ENCODE measurements around the gene ARHGEF26.

DNA sequence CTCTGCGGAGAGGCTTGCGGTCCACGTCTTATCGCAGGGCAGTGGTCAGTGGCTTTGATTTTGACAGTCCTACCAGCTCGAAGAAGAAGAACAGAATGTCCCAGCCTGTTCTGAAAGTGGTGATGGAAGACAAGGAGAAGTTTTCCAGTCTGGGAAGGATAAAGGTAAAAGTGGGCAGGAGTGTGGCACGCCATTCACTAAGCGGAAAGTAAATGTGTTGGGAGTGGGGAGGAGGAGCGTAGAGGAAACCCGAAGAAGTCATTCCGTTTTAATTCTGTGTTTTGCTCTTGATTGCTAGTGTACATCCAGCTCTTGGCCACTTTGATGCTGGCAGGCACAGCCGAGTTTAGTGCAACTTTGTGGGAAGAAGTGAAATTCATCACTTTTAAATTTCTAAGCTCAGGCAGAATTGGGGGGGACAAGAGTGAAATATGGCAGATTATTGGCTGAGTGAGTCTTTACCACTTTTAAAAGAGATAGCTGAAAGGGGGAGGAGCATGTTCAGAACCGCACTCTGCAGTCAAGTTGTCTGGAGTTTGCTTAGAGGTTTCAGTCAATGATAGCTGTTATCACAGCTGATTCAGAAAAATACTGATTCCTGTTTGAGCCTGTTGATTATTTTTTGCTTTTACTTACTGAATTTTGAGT lies 1.8 kb downstream of the ARHGEF26 start:
- TF ChIP-seq, protein P1, sequence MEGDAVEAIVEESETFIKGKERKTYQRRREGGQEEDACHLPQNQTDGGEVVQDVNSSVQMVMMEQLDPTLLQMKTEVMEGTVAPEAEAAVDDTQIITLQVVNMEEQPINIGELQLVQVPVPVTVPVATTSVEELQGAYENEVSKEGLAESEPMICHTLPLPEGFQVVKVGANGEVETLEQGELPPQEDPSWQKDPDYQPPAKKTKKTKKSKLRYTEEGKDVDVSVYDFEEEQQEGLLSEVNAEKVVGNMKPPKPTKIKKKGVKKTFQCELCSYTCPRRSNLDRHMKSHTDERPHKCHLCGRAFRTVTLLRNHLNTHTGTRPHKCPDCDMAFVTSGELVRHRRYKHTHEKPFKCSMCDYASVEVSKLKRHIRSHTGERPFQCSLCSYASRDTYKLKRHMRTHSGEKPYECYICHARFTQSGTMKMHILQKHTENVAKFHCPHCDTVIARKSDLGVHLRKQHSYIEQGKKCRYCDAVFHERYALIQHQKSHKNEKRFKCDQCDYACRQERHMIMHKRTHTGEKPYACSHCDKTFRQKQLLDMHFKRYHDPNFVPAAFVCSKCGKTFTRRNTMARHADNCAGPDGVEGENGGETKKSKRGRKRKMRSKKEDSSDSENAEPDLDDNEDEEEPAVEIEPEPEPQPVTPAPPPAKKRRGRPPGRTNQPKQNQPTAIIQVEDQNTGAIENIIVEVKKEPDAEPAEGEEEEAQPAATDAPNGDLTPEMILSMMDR (IDR thresholded peaks at IDR 0.05) = no peak
- no peak for TF ChIP-seq POLR2A (IDR thresholded peaks at IDR 0.05)
- no peak for TF ChIP-seq POLR2AphosphoS5 (IDR thresholded peaks at IDR 0.05)
- TF ChIP-seq EP300 (IDR thresholded peaks at IDR 0.05) = no peak
